Osteocyte (in vitro differentiated cells): ENCODE data around the gene TTI1. TPM values are rescaled to one million over a fixed set of nuclear protein-coding genes. Genes with fewer than 3 reads are reported as not detected.

Experiments
- DNase-seq: peaks from one replicate; pipeline ENCODE4 v3.0.0; 2021; ENCODE audit warnings: mixed read lengths; ENCODE audit not compliant: unreplicated experiment; ENCODE audit errors: extremely low spot score
- H3K27ac Mint-ChIP-seq: one replicate; pipeline ENCODE4 v1.8.0; 2021; ENCODE audit warnings: mild to moderate bottlenecking, mixed read lengths; ENCODE audit not compliant: unreplicated experiment
- H3K27me3 Mint-ChIP-seq: one replicate; pipeline ENCODE4 v1.8.0; 2021; ENCODE audit warnings: mixed read lengths; ENCODE audit not compliant: unreplicated experiment
- H3K36me3 Mint-ChIP-seq: one replicate; pipeline ENCODE4 v1.8.0; 2021; ENCODE audit warnings: mixed read lengths; ENCODE audit not compliant: unreplicated experiment
- H3K4me1 Mint-ChIP-seq: one replicate; pipeline ENCODE4 v1.8.0; 2021; ENCODE audit warnings: mixed read lengths; ENCODE audit not compliant: unreplicated experiment
- H3K4me3 Mint-ChIP-seq: one replicate; pipeline ENCODE4 v1.8.0; 2021; ENCODE audit warnings: mild to moderate bottlenecking, moderate library complexity, mixed read lengths; ENCODE audit not compliant: unreplicated experiment
- H3K9me3 Mint-ChIP-seq: one replicate; pipeline ENCODE4 v1.8.0; 2021; ENCODE audit warnings: mixed read lengths; ENCODE audit not compliant: unreplicated experiment
- CTCF ChIP-seq: fragments of 200-600 bp; sonication (generic); IDR thresholded peaks from 2 replicates; pipeline ENCODE4 v1.5.0; 2021; ENCODE audit warnings: antibody characterized with exemption, mild to moderate bottlenecking, moderate library complexity
- total RNA-seq: library from RNA; stranded (reverse); gene quantifications from 2 replicates; pipeline ENCODE4 v1.2.1, GENCODE V29; 2021

Gene TTI1
- total RNA-seq, 1 donor from 2014 or later, result 16.2 TPM

- peak; percentile 35 for TF ChIP-seq CTCF
- H3K4me3 Mint-ChIP-seq, result no peak overlapping the region
- peak; percentile 42 for DNase-seq
- peaks cover 22% of the 10 kb centered on the region for H3K27me3 Mint-ChIP-seq
- H3K36me3 Mint-ChIP-seq, result peaks cover 5% of the 10 kb centered on the region
- H3K9me3 Mint-ChIP-seq, result no peaks in the 10 kb centered on the region
- H3K4me1 Mint-ChIP-seq, result peaks cover 32% of the 10 kb centered on the region
- H3K27ac Mint-ChIP-seq, result peak overlapping the region; percentile 49
Measured at GRCh38 chr20:37956107-37956585, 77.1 kb downstream of the TTI1 start.

- Mint-ChIP-seq H3K9me3 (no peaks in the 10 kb centered on the region), H3K27ac (no peak overlapping the region), H3K27me3 (peaks cover 24% of the 10 kb centered on the region), H3K4me1 (peaks cover 32% of the 10 kb centered on the region), H3K36me3 (peaks cover 5% of the 10 kb centered on the region), H3K4me3 (no peak overlapping the region)
- DNase-seq, result peak; percentile 21
- TF ChIP-seq CTCF, result no peak
Measured at GRCh38 chr20:37955511-37955910, 77.7 kb downstream of the TTI1 start.

- peaks cover 5% of the 10 kb centered on the region for H3K36me3 Mint-ChIP-seq
- DNase-seq, result no peak
- no peak for TF ChIP-seq CTCF
- H3K9me3 Mint-ChIP-seq, result no peaks in the 10 kb centered on the region
- no peak overlapping the region for H3K4me3 Mint-ChIP-seq
- H3K4me1 Mint-ChIP-seq, result peaks cover 25% of the 10 kb centered on the region
- peaks cover 24% of the 10 kb centered on the region for H3K27me3 Mint-ChIP-seq
- H3K27ac Mint-ChIP-seq, result no peak overlapping the region
Measured at GRCh38 chr20:37954626-37955025, 78.6 kb downstream of the TTI1 start.

- peaks cover 5% of the 10 kb centered on the region for H3K36me3 Mint-ChIP-seq
- H3K9me3 Mint-ChIP-seq, result no peaks in the 10 kb centered on the region
- H3K4me3 Mint-ChIP-seq, result no peak overlapping the region
- no peak for DNase-seq
- H3K4me1 Mint-ChIP-seq, result peaks cover 25% of the 10 kb centered on the region
- H3K27me3 Mint-ChIP-seq, result peaks cover 21% of the 10 kb centered on the region
- no peak for TF ChIP-seq CTCF
- H3K27ac Mint-ChIP-seq, result no peak overlapping the region
Measured at GRCh38 chr20:37954190-37954589, 79.1 kb downstream of the TTI1 start.

- Mint-ChIP-seq H3K27me3 (peaks cover 22% of the 10 kb centered on the region), H3K36me3 (peaks cover 3% of the 10 kb centered on the region), H3K4me3 (no peak overlapping the region), H3K9me3 (peaks cover 13% of the 10 kb centered on the region), H3K4me1 (peaks cover 3% of the 10 kb centered on the region), H3K27ac (no peak overlapping the region)
- no peak for TF ChIP-seq CTCF
- DNase-seq, result peak; percentile 62
Measured at GRCh38 chr20:37948956-37949355, 84.3 kb downstream of the TTI1 start.
